ENCODE results near the gene GTF2H4. TPM values are rescaled to one million over a fixed set of nuclear protein-coding genes. Genes with fewer than 3 reads are reported as not detected.
A peak's percentile ranks its signal among the peaks of the same experiment; 100 is the strongest.
"Not testable (repeated sequence)": the region's sequence is repeated elsewhere in the genome, so short reads cannot be mapped to it uniquely, and the experiment has no call there.

Gene GTF2H4
- total and polyA plus RNA-seq, 4 donors, result 6.2 to 15.8 (median 12.3) TPM

GRCh38 chr6:30903236-30903635 is 4.8 kb upstream of the GTF2H4 start:
- H3K27ac ChIP-seq (ENCODE audit: low read depth in 1 of 2, low read length in 2 of 2), result no peak overlapping the region
- DNase-seq (ENCODE audit: low spot score), result no peak
- no peak overlapping the region for H3K9ac ChIP-seq (ENCODE audit: low read depth in 1 of 2, low read length in 2 of 2)
- peaks cover 0 to 6% (median under 1%) of the 10 kb centered on the region in 4 donors for H3K4me1 ChIP-seq (ENCODE audit: control insufficient read depth in 4 of 4, insufficient read depth in 4 of 4, low read length in 3 of 4)
- H3K9me3 ChIP-seq (ENCODE audit: control insufficient read depth in 4 of 4, low read length in 3 of 4), result no peaks in the 10 kb centered on the region
- H3K4me3 ChIP-seq (ENCODE audit: low read depth in 1 of 3, low read length in 3 of 3), result no peak overlapping the region
- TF ChIP-seq ATF3 (IDR thresholded peaks at IDR 0.05), result no peak
- no peak for TF ChIP-seq FOXA2 (IDR thresholded peaks at IDR 0.05)
- TF ChIP-seq EGR1 (IDR thresholded peaks at IDR 0.05; ENCODE audit: low read depth in 2 of 2), result no peak
- TF ChIP-seq HNF4A (conservative IDR thresholded peaks at IDR 0.05), result no peak
- no peak for TF ChIP-seq NR2F2 (IDR thresholded peaks at IDR 0.05)
- TF ChIP-seq TAF1 (conservative IDR thresholded peaks at IDR 0.05), result no peak
- TF ChIP-seq JUND (IDR thresholded peaks at IDR 0.05), result no peak
- TF ChIP-seq HNF4G (IDR thresholded peaks at IDR 0.05), result no peak
- TF ChIP-seq FOXA1 (IDR thresholded peaks at IDR 0.05), result no peak
- no peak for TF ChIP-seq SP1 (IDR thresholded peaks at IDR 0.05)
- TF ChIP-seq CTCF (IDR thresholded peaks at IDR 0.05; ENCODE audit: low read depth, low read length, missing input control), result no peak
- TF ChIP-seq YY1 (IDR thresholded peaks at IDR 0.05), result no peak
- TF ChIP-seq RAD21 (IDR thresholded peaks at IDR 0.05), result no peak
- no peak for TF ChIP-seq RXRA (IDR thresholded peaks at IDR 0.05)
- no peaks in the 10 kb centered on the region for H3K27me3 ChIP-seq (ENCODE audit: control insufficient read depth in 4 of 4, insufficient read depth in 4 of 4, low read length in 3 of 4)
- peaks cover 0 to 5% (median 0%) of the 10 kb centered on the region in 4 donors for H3K36me3 ChIP-seq (ENCODE audit: control insufficient read depth in 4 of 4, insufficient read depth in 3 of 4, low read depth in 1 of 4, low read length in 3 of 4)
- 89% methylated on average over 4 of the region's 4 CpGs for WGBS

- not testable (repeated sequence) for H3K36me3 ChIP-seq (ENCODE audit: control insufficient read depth in 4 of 4, insufficient read depth in 3 of 4, low read depth in 1 of 4, low read length in 3 of 4); H3K9me3 ChIP-seq (ENCODE audit: control insufficient read depth in 4 of 4, low read length in 3 of 4); H3K9ac ChIP-seq (ENCODE audit: low read depth in 1 of 2, low read length in 2 of 2); DNase-seq (ENCODE audit: low spot score); H3K27me3 ChIP-seq (ENCODE audit: control insufficient read depth in 4 of 4, insufficient read depth in 4 of 4, low read length in 3 of 4)
- peak in 1 of 2 donors; percentile 7 for TF ChIP-seq RXRA (IDR thresholded peaks at IDR 0.05)
- Histone ChIP-seq H3K27ac (ENCODE audit: low read depth in 1 of 2, low read length in 2 of 2) (peak overlapping the region; percentile 69 to 79), H3K4me1 (ENCODE audit: control insufficient read depth in 4 of 4, insufficient read depth in 4 of 4, low read length in 3 of 4) (peaks cover 2 to 28% (median 13%) of the 10 kb centered on the region in 4 donors), H3K4me3 (ENCODE audit: low read depth in 1 of 3, low read length in 3 of 3) (peak overlapping the region in 2 of 3 donors; percentile 76 to 98)
- 18% methylated on average over 16 of the region's 16 CpGs for WGBS
Measured at GRCh38 chr6:30907290-30907757, 683 bp upstream of the GTF2H4 start.

- Histone ChIP-seq H3K9ac (ENCODE audit: low read depth in 1 of 2, low read length in 2 of 2) (peak overlapping the region; percentile 85 to 86), H3K27me3 (ENCODE audit: control insufficient read depth in 4 of 4, insufficient read depth in 4 of 4, low read length in 3 of 4) (no peaks in the 10 kb centered on the region), H3K9me3 (ENCODE audit: control insufficient read depth in 4 of 4, low read length in 3 of 4) (no peaks in the 10 kb centered on the region), H3K4me3 (ENCODE audit: low read depth in 1 of 3, low read length in 3 of 3) (peak overlapping the region; percentile 76 to 98 (median 96)), H3K4me1 (ENCODE audit: control insufficient read depth in 4 of 4, insufficient read depth in 4 of 4, low read length in 3 of 4) (peaks cover 2 to 41% (median 23%) of the 10 kb centered on the region in 4 donors), H3K36me3 (ENCODE audit: control insufficient read depth in 4 of 4, insufficient read depth in 3 of 4, low read depth in 1 of 4, low read length in 3 of 4) (peaks cover 3 to 10% (median 7%) of the 10 kb centered on the region in 4 donors), H3K27ac (ENCODE audit: low read depth in 1 of 2, low read length in 2 of 2) (no peak overlapping the region)
- 31% methylated on average over 2 of the region's 2 CpGs for WGBS
- no peak for DNase-seq (ENCODE audit: low spot score)
- TF ChIP-seq REST (IDR thresholded peaks at IDR 0.05) (no peak), ZBTB33 (IDR thresholded peaks at IDR 0.05) (no peak), ATF3 (IDR thresholded peaks at IDR 0.05) (no peak), FOXA1 (IDR thresholded peaks at IDR 0.05) (no peak)
Measured at GRCh38 chr6:30908700-30909099, 693 bp downstream of the GTF2H4 start.

GRCh38 chr6:30910473-30910872 is 2.5 kb downstream of the GTF2H4 start:
- not testable (repeated sequence) for H3K9me3 ChIP-seq (ENCODE audit: control insufficient read depth in 4 of 4, low read length in 3 of 4); H3K27ac ChIP-seq (ENCODE audit: low read depth in 1 of 2, low read length in 2 of 2); H3K36me3 ChIP-seq (ENCODE audit: control insufficient read depth in 4 of 4, insufficient read depth in 3 of 4, low read depth in 1 of 4, low read length in 3 of 4); H3K9ac ChIP-seq (ENCODE audit: low read depth in 1 of 2, low read length in 2 of 2); H3K27me3 ChIP-seq (ENCODE audit: control insufficient read depth in 4 of 4, insufficient read depth in 4 of 4, low read length in 3 of 4); DNase-seq (ENCODE audit: low spot score); H3K4me3 ChIP-seq (ENCODE audit: low read depth in 1 of 3, low read length in 3 of 3)
- WGBS, result 94% methylated on average over 12 of the region's 12 CpGs
- peaks cover 2 to 52% (median 34%) of the 10 kb centered on the region in 4 donors for H3K4me1 ChIP-seq (ENCODE audit: control insufficient read depth in 4 of 4, insufficient read depth in 4 of 4, low read length in 3 of 4)
